DND-41 (cell line): Measurements from ENCODE around the gene CYP2W1.

Experiments
- ATAC-seq: fragments of 200-7000 bp; cut with Tn5 transposase; 3 replicates; pipeline ENCODE4 v1.9.1; 2021; ENCODE audit warnings: low read depth; ENCODE audit not compliant: insufficient read depth
- DNase-seq: peaks from one replicate; pipeline ENCODE4 v3.0.0-alpha.2; 2020
- H2AFZ ChIP-seq: 2 replicates; pipeline ENCODE4 v1.6.0; 2012; ENCODE audit warnings: low read depth, low read length
- H3K27ac ChIP-seq: 2 replicates; pipeline ENCODE4 v1.5.1; 2012; ENCODE audit warnings: low read length, inconsistent platforms
- H3K27me3 ChIP-seq: fragments of 200-600 bp; sonication (generic); 2 replicates; pipeline ENCODE4 v1.6.0; 2012; ENCODE audit warnings: low read length, mild to moderate bottlenecking, inconsistent platforms; ENCODE audit not compliant: insufficient read depth, poor library complexity
- H3K36me3 ChIP-seq: 2 replicates; pipeline ENCODE4 v1.5.1; 2012; ENCODE audit warnings: low read length, inconsistent platforms; ENCODE audit not compliant: insufficient read depth
- H3K4me1 ChIP-seq: 2 replicates; pipeline ENCODE4 v1.5.1; 2012; ENCODE audit warnings: mild to moderate bottlenecking, low read length; ENCODE audit not compliant: insufficient read depth
- H3K4me2 ChIP-seq: 2 replicates; pipeline ENCODE4 v1.6.0; 2012; ENCODE audit warnings: mild to moderate bottlenecking, moderate library complexity, low read length, inconsistent platforms; ENCODE audit not compliant: insufficient read depth
- H3K4me3 ChIP-seq, 2 experiments: fragments of 200-600 bp in 1 of 2; shearing (Covaris generic) in 1 of 2; 2 replicates each; pipeline ENCODE4 v1.5.1; 2012 to 2016; ENCODE audit warnings: inconsistent platforms in 2 of 2, low read length in 2 of 2, mild to moderate bottlenecking in 2 of 2, low read depth in 1 of 2, moderate library complexity in 1 of 2
- H3K79me2 ChIP-seq: 2 replicates; pipeline ENCODE4 v1.6.0; 2012; ENCODE audit warnings: low read length, inconsistent platforms; ENCODE audit not compliant: insufficient read depth
- H3K9ac ChIP-seq: 2 replicates; pipeline ENCODE4 v1.6.0; 2012; ENCODE audit warnings: low read depth, mild to moderate bottlenecking, inconsistent platforms, low read length, moderate library complexity
- H3K9me3 ChIP-seq: 2 replicates; pipeline ENCODE4 v1.5.1; 2012; ENCODE audit warnings: low read length, moderate library complexity, mild to moderate bottlenecking, inconsistent platforms; ENCODE audit not compliant: insufficient read depth, severe bottlenecking
- H4K20me1 ChIP-seq: 2 replicates; pipeline ENCODE4 v1.6.0; 2012; ENCODE audit warnings: low read length; ENCODE audit not compliant: insufficient read depth
- CTCF ChIP-seq: IDR thresholded peaks from 2 replicates; pipeline ENCODE4 v1.5.1; 2012; ENCODE audit warnings: borderline replicate concordance, low read length, moderate library complexity, mild to moderate bottlenecking; ENCODE audit not compliant: poor library complexity, severe bottlenecking; ENCODE audit errors: extremely low read depth
- EZH2 ChIP-seq: IDR thresholded peaks from 3 replicates; pipeline ENCODE4 v1.6.1; 2012; ENCODE audit warnings: borderline replicate concordance, low read depth, mild to moderate bottlenecking, moderate library complexity, low read length, inconsistent platforms; ENCODE audit not compliant: severe bottlenecking

The CYP2W1 gene

GRCh38 chr7:1016577-1017531 lies 33.9 kb downstream of the CYP2W1 start:
- H3K4me1 ChIP-seq, result no peaks in the 10 kb centered on the region
- H3K27me3 ChIP-seq, result no peaks in the 10 kb centered on the region
- DNase-seq (no peak), ATAC-seq (no peak)
- no peak overlapping the region for H2AFZ ChIP-seq
- H3K4me2 ChIP-seq, result no peak overlapping the region
- H3K4me3 ChIP-seq, result no peak overlapping the region
- peaks cover 16% of the 10 kb centered on the region; the same call in 1 of the 2 replicates for H4K20me1 ChIP-seq
- no peak overlapping the region for H3K27ac ChIP-seq
- TF ChIP-seq EZH2 (no peak), CTCF (no peak)
- no peaks in the 10 kb centered on the region for H3K79me2 ChIP-seq
- H3K9ac ChIP-seq, result no peak overlapping the region
- H3K36me3 ChIP-seq, result no peaks in the 10 kb centered on the region
- H3K9me3 ChIP-seq, result peaks cover 14% of the 10 kb centered on the region

GRCh38 chr7:1017586-1018333 lies 34.8 kb downstream of the CYP2W1 start:
- Histone ChIP-seq H3K27me3 (no peaks in the 10 kb centered on the region), H3K9ac (no peak overlapping the region), H3K9me3 (peaks cover 16% of the 10 kb centered on the region), H2AFZ (no peak overlapping the region), H3K4me2 (no peak overlapping the region), H3K4me3 (no peak overlapping the region), H3K79me2 (no peaks in the 10 kb centered on the region), H4K20me1 (peaks cover 13% of the 10 kb centered on the region; the same call in 1 of the 2 replicates), H3K36me3 (no peaks in the 10 kb centered on the region), H3K4me1 (no peaks in the 10 kb centered on the region), H3K27ac (no peak overlapping the region)
- ATAC-seq (no peak), DNase-seq (no peak)
- TF ChIP-seq CTCF, result no peak
- no peak for TF ChIP-seq EZH2

- Histone ChIP-seq H3K4me2 (no peak overlapping the region), H3K79me2 (no peaks in the 10 kb centered on the region), H2AFZ (no peak overlapping the region), H3K9me3 (peaks cover 19% of the 10 kb centered on the region), H3K36me3 (no peaks in the 10 kb centered on the region), H4K20me1 (peaks cover 10% of the 10 kb centered on the region; the same call in 1 of the 2 replicates), H3K9ac (no peak overlapping the region), H3K4me1 (no peaks in the 10 kb centered on the region), H3K27ac (no peak overlapping the region), H3K4me3 (no peak overlapping the region), H3K27me3 (no peaks in the 10 kb centered on the region)
- DNase-seq, result no peak
- ATAC-seq, result no peak
- no peak for TF ChIP-seq EZH2
- TF ChIP-seq CTCF, result no peak
Observed at GRCh38 chr7:1018334-1018695, 35.3 kb downstream of the CYP2W1 start.
